Measurements from ENCODE around the gene COL4A5. TPM values are rescaled to one million over a fixed set of nuclear protein-coding genes. Genes with fewer than 3 reads are reported as not detected.

COL4A5 gene
- total RNA-seq, 2 donors from 2014 or later, result not detected

DNA sequence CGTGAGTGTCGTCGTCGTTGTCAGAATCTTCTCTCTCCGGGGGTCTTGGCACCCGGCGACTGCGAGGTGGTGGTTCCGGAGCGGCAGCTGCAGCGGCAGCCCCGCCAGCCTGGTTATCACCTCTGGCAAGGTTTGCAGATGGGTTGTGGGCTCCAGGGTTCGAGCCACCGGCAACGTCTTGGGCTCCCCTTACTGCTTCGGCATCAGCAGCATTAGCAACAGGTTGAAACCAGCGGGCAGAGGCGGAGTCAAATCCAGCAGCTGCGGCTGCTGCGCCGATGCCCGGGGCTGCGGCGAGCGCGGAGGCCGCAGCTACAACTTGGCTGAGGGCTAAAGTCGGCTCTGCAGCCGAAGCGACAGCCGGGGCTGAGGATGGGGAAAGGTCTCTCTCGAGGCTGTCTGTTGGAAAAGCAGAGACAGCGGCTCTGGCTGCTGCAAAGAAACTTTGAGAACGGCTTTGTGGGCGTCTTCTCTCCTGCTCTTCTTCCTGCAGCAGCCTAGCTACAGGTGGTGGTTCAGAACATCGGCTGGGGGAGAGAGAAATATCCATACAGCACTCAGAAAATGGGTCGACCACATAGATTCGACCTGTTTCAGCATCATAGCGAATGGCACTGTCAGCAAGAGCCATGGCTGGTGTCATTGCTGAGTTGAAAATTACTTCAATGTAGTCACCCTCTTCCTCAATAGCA is 293.1 kb downstream of the COL4A5 start:
- Mint-ChIP-seq H3K4me3 (no peak overlapping the region), H3K36me3 (no peaks in the 10 kb centered on the region), H3K27ac (no peak overlapping the region), H3K9me3 (peaks cover 3% of the 10 kb centered on the region), H3K27me3 (peaks cover 0 to 23% of the 10 kb centered on the region in 2 donors), H3K4me1 (ENCODE audit: low read depth in 2 of 2) (no peaks in the 10 kb centered on the region)
- DNase-seq (ENCODE audit: low spot score), result no peak
- ATAC-seq, result no peak

GRCh38 chrX:108734426-108734825 is 294.8 kb downstream of the COL4A5 start:
- Mint-ChIP-seq H3K27me3 (peaks cover 0 to 25% of the 10 kb centered on the region in 2 donors), H3K4me1 (ENCODE audit: low read depth in 2 of 2) (no peaks in the 10 kb centered on the region)
- ATAC-seq, result no peak

GRCh38 chrX:108735091-108735678 is 295.5 kb downstream of the COL4A5 start:
- no peak for ATAC-seq
- Mint-ChIP-seq H3K36me3 (no peaks in the 10 kb centered on the region), H3K9me3 (peaks cover 3% of the 10 kb centered on the region), H3K27me3 (peaks cover 0 to 25% of the 10 kb centered on the region in 2 donors), H3K27ac (no peak overlapping the region), H3K4me3 (no peak overlapping the region), H3K4me1 (ENCODE audit: low read depth in 2 of 2) (no peaks in the 10 kb centered on the region)
- DNase-seq (ENCODE audit: low spot score), result no peak

More at GRCh38 chrX:108734426-108734825, 294.8 kb downstream of the COL4A5 start:
- H3K9me3 Mint-ChIP-seq, result peaks cover 3% of the 10 kb centered on the region
- DNase-seq (ENCODE audit: low spot score), result no peak
- no peak overlapping the region for H3K4me3 Mint-ChIP-seq
- H3K36me3 Mint-ChIP-seq, result no peaks in the 10 kb centered on the region
- H3K27ac Mint-ChIP-seq, result no peak overlapping the region

DNA sequence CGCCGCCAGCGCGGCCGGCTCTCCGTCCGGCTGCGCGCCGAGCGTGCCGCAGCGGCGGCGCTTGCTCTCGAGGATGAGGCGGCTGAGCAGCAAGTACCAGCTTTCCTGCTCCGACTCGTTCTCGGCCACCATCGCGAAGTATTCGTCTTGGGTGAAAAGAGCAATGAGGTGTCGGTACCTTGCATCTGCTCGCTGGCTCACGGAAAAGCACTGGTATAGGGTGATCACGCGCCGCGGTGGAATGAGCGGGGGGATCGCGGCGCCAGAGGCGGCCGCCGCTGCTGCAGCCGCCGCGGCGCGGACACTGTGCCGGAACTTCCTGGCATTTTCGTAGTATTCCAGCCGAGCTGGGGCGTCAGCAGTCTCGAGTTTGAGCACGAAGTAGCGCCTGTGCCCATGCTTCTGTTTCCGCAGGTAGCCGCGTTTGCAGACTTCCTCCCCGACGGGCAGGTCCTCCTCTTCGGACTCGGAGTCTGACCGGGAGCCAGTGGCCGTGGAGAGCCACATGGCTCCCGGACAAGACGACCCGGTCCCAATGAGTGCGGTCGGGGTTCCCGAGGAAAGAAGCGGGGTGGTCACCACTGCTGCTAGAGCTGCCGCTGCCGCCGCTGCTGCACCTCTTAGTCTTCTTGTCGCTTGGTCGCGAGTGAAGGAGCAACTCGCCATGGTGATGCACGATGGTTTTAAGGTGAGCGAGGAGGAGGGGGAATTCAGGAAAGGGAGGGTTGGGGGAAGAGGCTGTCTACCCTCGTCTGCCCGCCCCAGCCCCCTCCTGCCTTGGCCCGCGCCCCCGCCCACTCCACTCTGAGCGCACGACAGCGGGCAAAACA is 296.3 kb downstream of the COL4A5 start:
- H3K27ac Mint-ChIP-seq, result no peak overlapping the region
- no peak for ATAC-seq
- no peaks in the 10 kb centered on the region for H3K9me3 Mint-ChIP-seq
- no peak for DNase-seq (ENCODE audit: low spot score)
- H3K27me3 Mint-ChIP-seq, result peaks cover 0 to 21% of the 10 kb centered on the region in 2 donors
- no peaks in the 10 kb centered on the region for H3K36me3 Mint-ChIP-seq
- no peak overlapping the region for H3K4me3 Mint-ChIP-seq
- H3K4me1 Mint-ChIP-seq (ENCODE audit: low read depth in 2 of 2), result no peaks in the 10 kb centered on the region

- H3K4me1 Mint-ChIP-seq (ENCODE audit: low read depth in 2 of 2), result no peaks in the 10 kb centered on the region
- H3K4me3 Mint-ChIP-seq, result no peak within 1 kb of the TSS
- DNase-seq (ENCODE audit: low spot score) (no peak), ATAC-seq (no peak)
- no peaks in the 10 kb centered on the region for H3K9me3 Mint-ChIP-seq
- no peaks in the 10 kb centered on the region for H3K36me3 Mint-ChIP-seq
- H3K27me3 Mint-ChIP-seq, result peaks cover 0 to 19% of the 10 kb centered on the region in 2 donors
- H3K27ac Mint-ChIP-seq, result no peak within 1 kb of the TSS
These were observed 297.2 kb downstream of the COL4A5 start, which contains the start of gene IRS4 for GRCh38 chrX:108736509-108737479. Gene IRS4, minus strand, starts transcription at chrX:108736563.

- no peaks in the 10 kb centered on the region for H3K9me3 Mint-ChIP-seq
- H3K4me3 Mint-ChIP-seq, result no peak overlapping the region
- ATAC-seq (no peak), DNase-seq (ENCODE audit: low spot score) (no peak)
- H3K27me3 Mint-ChIP-seq, result peaks cover 0 to 19% of the 10 kb centered on the region in 2 donors
- no peak overlapping the region for H3K27ac Mint-ChIP-seq
- H3K36me3 Mint-ChIP-seq, result no peaks in the 10 kb centered on the region
- no peaks in the 10 kb centered on the region for H3K4me1 Mint-ChIP-seq (ENCODE audit: low read depth in 2 of 2)
These were observed 298.1 kb downstream of the COL4A5 start for GRCh38 chrX:108737754-108738153.

DNA sequence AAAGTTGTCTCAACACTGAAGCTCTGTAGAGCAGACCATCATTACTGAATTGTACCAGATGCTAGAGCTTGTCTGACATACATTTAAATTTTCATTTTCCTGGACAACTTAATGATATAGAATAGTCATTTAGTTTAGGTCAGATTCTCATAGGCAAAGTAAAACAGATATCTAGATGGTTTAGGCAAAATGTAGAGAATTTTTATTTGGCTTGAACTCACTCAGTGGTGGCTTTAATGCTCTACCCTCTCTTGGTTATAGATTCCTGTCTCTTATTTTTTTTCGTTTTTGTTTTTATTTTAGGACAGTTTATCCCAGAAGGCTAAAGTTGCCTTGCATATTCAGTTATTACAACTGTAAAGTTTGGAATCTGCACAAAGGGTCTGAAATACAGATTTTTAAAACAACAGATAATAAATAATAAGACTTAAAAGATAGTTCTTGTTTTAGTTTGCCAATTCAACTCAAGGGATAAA is 300.7 kb downstream of the COL4A5 start:
- no peaks in the 10 kb centered on the region for H3K4me1 Mint-ChIP-seq (ENCODE audit: low read depth in 2 of 2)
- ATAC-seq, result no peak
- peaks cover 0 to 8% of the 10 kb centered on the region in 2 donors for H3K27me3 Mint-ChIP-seq
- H3K36me3 Mint-ChIP-seq, result no peaks in the 10 kb centered on the region
- no peaks in the 10 kb centered on the region for H3K9me3 Mint-ChIP-seq
- H3K4me3 Mint-ChIP-seq, result no peak overlapping the region
- H3K27ac Mint-ChIP-seq, result no peak overlapping the region
- no peak for DNase-seq (ENCODE audit: low spot score)

Other genes with a start within 250 kb of the COL4A5 start
- gene COL4A6, start 1.4 kb upstream of the COL4A5 start, total RNA-seq, result not detected